NCI-H2029 treated with DMSO at 0.1 percent for 48 hours (cell line): ENCODE measurements around the gene SEZ6L.

Experiments
- DNase-seq: peaks from one replicate; lab custom pipeline; 2025; lab: John Stamatoyannopoulos, UW

SEZ6L gene

GRCh38 chr22:26182723-26183122 is 13.5 kb downstream of the SEZ6L start:
- no peak for DNase-seq

- DNase-seq: no peak
These were observed 15.9 kb downstream of the SEZ6L start for GRCh38 chr22:26185190-26185589.

DNA sequence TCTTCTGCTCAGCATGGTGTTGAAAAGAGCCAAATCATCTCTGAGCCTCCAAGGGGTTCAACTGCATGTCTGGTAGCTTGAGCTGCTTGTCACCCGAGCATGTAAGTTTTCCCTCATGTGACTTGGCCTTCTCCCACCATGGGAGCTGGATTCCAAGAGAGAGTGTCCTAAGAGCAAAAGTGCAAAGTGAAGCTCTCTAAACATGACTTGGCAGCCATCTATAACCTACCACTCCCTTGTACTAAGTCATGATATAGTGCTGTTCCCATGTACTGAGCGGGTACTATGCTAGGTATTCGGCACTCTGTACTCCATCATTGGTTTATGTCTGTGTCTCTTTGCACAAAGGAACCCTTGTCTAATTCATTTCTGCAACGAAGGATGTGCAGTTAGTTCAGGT is 19.1 kb downstream of the SEZ6L start:
- no peak for DNase-seq

- DNase-seq: no peak
These were observed 25.1 kb downstream of the SEZ6L start for GRCh38 chr22:26194313-26194712.

GRCh38 chr22:26194877-26195276 is 25.6 kb downstream of the SEZ6L start:
- DNase-seq: no peak

DNA sequence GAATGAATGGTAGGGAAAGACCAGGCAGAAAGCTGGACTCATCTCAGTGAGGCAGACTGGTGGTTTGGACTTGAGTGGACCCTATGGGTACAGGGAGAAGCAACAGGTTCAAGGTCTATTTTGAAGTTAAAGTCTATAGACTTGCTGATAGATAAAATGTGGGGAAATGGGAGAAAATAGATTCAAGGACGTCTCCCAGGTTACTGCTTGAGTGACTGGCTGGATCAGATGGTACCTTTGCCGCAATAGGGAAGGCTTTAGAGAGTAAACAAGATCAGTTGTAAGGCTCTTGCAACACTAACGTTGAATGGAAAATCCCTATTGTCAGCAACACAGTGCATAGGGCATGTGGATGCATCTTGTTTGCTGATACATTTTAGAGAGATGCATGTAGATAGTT is 27.4 kb downstream of the SEZ6L start:
- DNase-seq: no peak

- DNase-seq: no peak
These were observed 28.2 kb downstream of the SEZ6L start for GRCh38 chr22:26197425-26197824.

DNA sequence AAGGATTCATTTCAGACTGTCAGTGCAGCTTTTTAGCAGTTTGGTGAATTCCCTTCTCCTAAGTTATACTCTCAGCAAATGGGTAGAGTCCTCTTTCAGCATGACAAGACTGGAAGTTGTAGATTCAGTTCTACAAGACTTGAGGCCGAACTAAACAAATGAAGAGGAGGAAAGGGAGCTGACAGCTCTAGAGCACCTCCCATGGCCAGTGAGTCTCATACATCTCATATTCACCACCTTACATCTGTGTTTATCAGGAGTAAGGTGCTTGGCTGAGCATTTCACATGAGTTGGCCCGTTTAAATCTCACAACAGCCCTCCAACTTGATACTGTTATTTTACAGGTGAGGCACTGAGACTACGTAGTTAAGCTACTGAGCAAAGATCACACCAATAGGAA is 30.4 kb downstream of the SEZ6L start:
- DNase-seq: no peak

- DNase-seq: no peak
These were observed 33.1 kb downstream of the SEZ6L start for GRCh38 chr22:26202280-26202924.

DNA sequence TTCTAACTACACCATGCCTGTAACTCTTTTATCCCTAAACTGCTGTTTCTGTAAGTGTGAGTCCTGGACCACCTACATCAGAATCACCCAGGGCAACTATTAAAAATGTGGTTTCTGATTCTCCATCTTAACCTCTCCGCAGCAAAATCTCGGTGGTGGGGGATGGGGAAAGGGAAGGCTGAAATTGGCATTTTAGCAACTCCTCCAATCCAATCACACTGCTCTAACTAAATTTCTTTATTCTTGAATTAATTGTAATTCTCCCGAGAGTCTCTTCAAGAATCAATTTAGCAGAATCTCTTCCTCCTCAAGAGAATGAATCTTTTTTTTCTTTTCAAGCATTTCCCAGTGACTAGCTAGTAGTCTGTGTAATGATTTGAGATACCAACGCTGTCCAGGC is 36.2 kb downstream of the SEZ6L start:
- no peak for DNase-seq

DNA sequence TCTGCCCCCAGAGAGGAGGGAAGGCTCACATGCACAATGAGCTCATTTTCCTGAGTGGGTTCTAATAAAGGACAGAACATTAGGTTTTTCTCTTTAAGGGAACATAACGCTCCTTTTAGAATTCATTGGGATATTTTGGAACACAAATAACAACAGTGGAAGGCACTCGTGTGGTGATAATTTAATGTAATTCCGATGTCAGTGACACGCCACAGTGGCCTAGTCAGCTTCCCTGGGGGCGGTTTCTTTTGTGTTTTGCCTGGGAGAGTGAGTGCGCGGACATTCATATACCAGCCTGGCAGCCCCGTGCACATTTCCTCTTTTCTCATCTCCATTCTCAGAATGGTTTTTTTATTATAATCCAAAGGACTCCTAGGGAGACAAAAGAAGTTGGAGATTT is 41.1 kb downstream of the SEZ6L start:
- DNase-seq: no peak

GRCh38 chr22:26213826-26214225 is 44.6 kb downstream of the SEZ6L start:
- DNase-seq: no peak

DNA sequence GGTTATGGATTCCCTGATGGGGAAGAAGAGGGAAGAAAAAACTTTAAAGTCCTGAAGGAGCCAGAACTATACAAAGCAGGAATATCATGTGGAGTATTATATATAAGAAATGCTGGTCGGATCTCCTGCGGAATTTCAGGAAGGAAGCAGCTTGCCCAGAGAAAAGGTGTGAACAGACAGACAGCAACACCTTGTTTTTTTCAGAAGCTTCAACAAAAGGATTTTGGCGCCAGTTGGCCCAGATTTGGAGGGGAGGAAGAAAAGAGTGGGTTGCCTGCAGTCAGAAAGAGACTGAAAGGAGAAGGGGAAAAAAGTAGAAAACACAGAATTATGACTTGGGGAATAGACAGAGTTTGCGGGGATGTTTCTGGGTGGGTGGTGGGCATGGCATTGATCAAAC is 45.2 kb downstream of the SEZ6L start:
- no peak for DNase-seq

DNA sequence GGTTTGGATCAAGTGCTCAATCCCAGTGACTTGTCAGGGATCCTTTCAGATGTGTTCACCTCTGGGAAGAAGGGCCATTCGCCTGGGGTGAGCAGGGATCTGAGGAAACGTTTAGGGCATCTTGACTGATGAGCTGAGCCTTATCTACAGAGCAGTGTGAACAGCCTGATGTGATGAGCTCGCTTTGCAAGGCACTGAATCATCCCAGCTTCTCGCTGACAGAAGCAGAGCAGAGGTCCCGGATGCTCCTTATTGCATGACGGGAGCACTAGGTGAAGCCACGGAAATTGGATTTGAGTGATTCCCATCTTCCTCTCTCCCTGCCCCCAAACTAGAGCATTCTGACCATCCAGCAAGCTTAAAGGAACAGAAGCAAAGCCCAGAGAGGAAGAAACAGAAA is 46.5 kb downstream of the SEZ6L start:
- no peak for DNase-seq

DNA sequence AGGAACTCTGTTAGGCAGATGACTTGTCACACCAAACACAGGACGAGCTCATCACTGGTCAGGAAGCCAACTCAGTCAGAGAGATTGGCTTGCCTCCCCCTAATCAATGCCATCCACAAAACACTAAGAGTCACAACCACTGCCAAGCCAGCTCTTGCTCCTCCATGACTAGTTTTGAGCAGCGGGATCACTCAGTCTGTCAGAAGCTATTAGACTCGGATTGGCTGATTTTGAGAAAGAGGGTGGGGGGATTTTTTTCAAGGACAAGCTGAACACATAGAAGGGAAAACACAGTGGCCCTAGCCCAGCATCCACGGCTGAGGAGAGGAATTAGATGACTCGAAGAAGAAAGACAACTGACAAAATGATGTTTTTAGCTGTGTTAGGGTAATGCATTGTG is 55.9 kb downstream of the SEZ6L start:
- no peak for DNase-seq

GRCh38 chr22:26226538-26227297 is 57.5 kb downstream of the SEZ6L start:
- DNase-seq: no peak

- DNase-seq: no peak
These were observed 60.6 kb downstream of the SEZ6L start for GRCh38 chr22:26229910-26230309.

GRCh38 chr22:26234296-26234695 is 65.0 kb downstream of the SEZ6L start:
- DNase-seq: no peak

- DNase-seq: no peak
These were observed 66.7 kb downstream of the SEZ6L start for GRCh38 chr22:26235792-26236487.

- DNase-seq: no peak
These were observed 67.7 kb downstream of the SEZ6L start for GRCh38 chr22:26236991-26237390.

- no peak for DNase-seq
These were observed 69.3 kb downstream of the SEZ6L start for GRCh38 chr22:26238596-26238995.

DNA sequence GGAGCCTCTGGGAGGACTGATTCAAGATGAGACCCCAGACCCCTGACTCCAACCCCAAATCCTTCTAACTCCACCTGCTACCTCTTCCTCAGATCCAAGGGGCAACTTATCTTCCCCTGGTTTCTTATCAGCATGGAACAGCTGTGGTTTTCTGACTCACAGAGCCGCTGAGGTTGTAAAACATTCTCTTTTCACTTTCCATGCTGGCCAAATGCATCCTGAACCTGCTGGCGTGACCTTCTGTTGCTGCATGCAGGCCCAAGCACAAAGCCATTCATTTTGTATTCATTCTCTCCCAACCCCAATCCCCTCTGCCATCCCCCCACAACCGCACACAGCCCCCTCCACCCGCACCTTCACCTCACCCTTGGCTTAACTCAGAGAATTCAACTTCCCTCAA is 70.3 kb downstream of the SEZ6L start:
- no peak for DNase-seq

GRCh38 chr22:26241361-26241760 is 72.1 kb downstream of the SEZ6L start:
- DNase-seq: no peak
